ENCODE results near the gene SMIM35. TPM values are rescaled to one million over a fixed set of nuclear protein-coding genes. Genes with fewer than 3 reads are reported as not detected.

Gene SMIM35
- total RNA-seq, 6 donors from 2014 or later = not detected

GRCh38 chr11:117992620-117993019 lies 94.1 kb downstream of the SMIM35 start:
- 83 to 87% methylated on average over 2 of the region's 2 CpGs for WGBS, 2 donors
- Histone ChIP-seq H3K36me3 (peaks cover 0 to 20% (median 13%) of the 10 kb centered on the region in 4 donors), H3K4me3 (peak overlapping the region in 1 of 4 donors; percentile 61)

GRCh38 chr11:117992136-117992535 lies 94.6 kb downstream of the SMIM35 start:
- ATAC-seq (ENCODE audit: low FRiP score in 2 of 2) = no peak
- 79 to 95% methylated on average over 4 of the region's 4 CpGs for WGBS, 2 donors

More at GRCh38 chr11:117992620-117993019, 94.1 kb downstream of the SMIM35 start:
- Histone ChIP-seq H3K4me1 (peaks cover 0 to 15% (median 10%) of the 10 kb centered on the region in 4 donors), H3K27me3 (no peaks in the 10 kb centered on the region), H3K27ac (peak overlapping the region in 1 of 4 donors; percentile 4), H3K9me3 (peaks cover 0 to 3% (median 0%) of the 10 kb centered on the region in 4 donors)
- DNase-seq = no peak
- ATAC-seq (ENCODE audit: low FRiP score in 2 of 2) = no peak
- no peak for TF ChIP-seq CTCF (IDR thresholded peaks at IDR 0.05)
- no peak for TF ChIP-seq EP300 (IDR thresholded peaks at IDR 0.05)
- no peak for TF ChIP-seq POLR2A (IDR thresholded peaks at IDR 0.05)
- TF ChIP-seq POLR2AphosphoS5 (IDR thresholded peaks at IDR 0.05) = no peak

GRCh38 chr11:117989351-117990102 lies 97.2 kb downstream of the SMIM35 start:
- no peaks in the 10 kb centered on the region for H3K27me3 ChIP-seq
- H3K4me1 ChIP-seq = peaks cover 0 to 25% (median 18%) of the 10 kb centered on the region in 4 donors
- peak in 1 of 2 donors; percentile 54 for ATAC-seq (ENCODE audit: low FRiP score in 2 of 2)
- DNase-seq = peak; percentile 56 to 70
- H3K27ac ChIP-seq = peak overlapping the region in 3 of 4 donors; percentile 85 to 97 (median 89)
- TF ChIP-seq POLR2A (IDR thresholded peaks at IDR 0.05) = peak in 1 of 4 donors; percentile 61
- TF ChIP-seq POLR2AphosphoS5 (IDR thresholded peaks at IDR 0.05) = peak; percentile 6 to 23
- TF ChIP-seq CTCF (IDR thresholded peaks at IDR 0.05) = no peak
- TF ChIP-seq EP300 (IDR thresholded peaks at IDR 0.05) = no peak
- H3K4me3 ChIP-seq = peak overlapping the region in 2 of 4 donors; percentile 61 to 62
- peaks cover 0 to 2% (median under 1%) of the 10 kb centered on the region in 4 donors for H3K36me3 ChIP-seq
- 81 to 87% methylated on average over 12 to 13 of the region's 13 CpGs for WGBS, 2 donors
- H3K9me3 ChIP-seq = peaks cover 0 to 3% (median 0%) of the 10 kb centered on the region in 4 donors

More at GRCh38 chr11:117992136-117992535, 94.6 kb downstream of the SMIM35 start:
- Histone ChIP-seq H3K36me3 (peaks cover 0 to 20% (median 13%) of the 10 kb centered on the region in 4 donors), H3K4me1 (peaks cover 0 to 15% (median 10%) of the 10 kb centered on the region in 4 donors), H3K27ac (no peak overlapping the region), H3K27me3 (no peaks in the 10 kb centered on the region), H3K4me3 (peak overlapping the region in 1 of 4 donors; percentile 61), H3K9me3 (peaks cover 0 to 3% (median 0%) of the 10 kb centered on the region in 4 donors)
- DNase-seq = no peak
- no peak for TF ChIP-seq POLR2AphosphoS5 (IDR thresholded peaks at IDR 0.05)
- no peak for TF ChIP-seq POLR2A (IDR thresholded peaks at IDR 0.05)
- no peak for TF ChIP-seq CTCF (IDR thresholded peaks at IDR 0.05)
- no peak for TF ChIP-seq EP300 (IDR thresholded peaks at IDR 0.05)

GRCh38 chr11:117986981-117987574 lies 99.7 kb downstream of the SMIM35 start:
- H3K27ac ChIP-seq = peak overlapping the region; percentile 77 to 97 (median 87)

More at GRCh38 chr11:117986981-117987574, 99.7 kb downstream of the SMIM35 start:
- WGBS, 2 donors = 49 to 72% methylated on average over 15 of the region's 15 CpGs
- peaks cover 0 to 24% (median 9%) of the 10 kb centered on the region in 4 donors for H3K4me1 ChIP-seq
- TF ChIP-seq POLR2AphosphoS5 (IDR thresholded peaks at IDR 0.05) (no peak), CTCF (IDR thresholded peaks at IDR 0.05) (no peak), POLR2A (IDR thresholded peaks at IDR 0.05) (peak in 1 of 4 donors; percentile 57)
- no peaks in the 10 kb centered on the region for H3K36me3 ChIP-seq
- DNase-seq (no peak), ATAC-seq (ENCODE audit: low FRiP score in 2 of 2) (peak in 1 of 2 donors; percentile 3)
- no peaks in the 10 kb centered on the region for H3K9me3 ChIP-seq
- peak overlapping the region in 3 of 4 donors; percentile 50 to 62 (median 61) for H3K4me3 ChIP-seq
- H3K27me3 ChIP-seq = no peaks in the 10 kb centered on the region

All from upper lobe of left lung (tissue), 6 donors.